GM18526 (cell line): ENCODE data around the gene FOXN3.

Source experiments
- POLR2A ChIP-seq: IDR thresholded peaks from 3 replicates; pipeline ENCODE4 v1.6.1; 2011; ENCODE audit not compliant: insufficient read length; ENCODE audit errors: extremely low read depth

FOXN3 gene

GRCh38 chr14:89112720-89113119 lies 304.3 kb downstream of the FOXN3 start:
- no peak for TF ChIP-seq POLR2A

- TF ChIP-seq POLR2A, result no peak
Observed at GRCh38 chr14:89110110-89110509, 306.9 kb downstream of the FOXN3 start.

- no peak for TF ChIP-seq POLR2A
Observed at GRCh38 chr14:89108608-89109007, 308.4 kb downstream of the FOXN3 start.

GRCh38 chr14:89107626-89108025 lies 309.4 kb downstream of the FOXN3 start:
- TF ChIP-seq POLR2A, result no peak
